Loucy (cell line): ENCODE data around the gene DSCAML1.

Experiments used
- H2AFZ ChIP-seq: fragments of 200-600 bp; sonication (generic); 2 replicates; pipeline ENCODE4 v1.6.0; 2016; ENCODE audit warnings: antibody characterized with exemption, mild to moderate bottlenecking, low read length, moderate library complexity
- H3F3A ChIP-seq: fragments of 200-600 bp; 2 replicates; pipeline ENCODE4 v1.6.0; 2016; ENCODE audit warnings: antibody characterized with exemption, low read depth, mild to moderate bottlenecking
- H3K27me3 ChIP-seq: fragments of 200-600 bp; sonication (generic); 2 replicates; pipeline ENCODE4 v1.6.1; 2014; ENCODE audit warnings: low read length, mild to moderate bottlenecking; ENCODE audit not compliant: insufficient read depth, poor library complexity, severe bottlenecking
- H3K36me3 ChIP-seq: fragments of 200-600 bp; sonication (generic); 2 replicates; pipeline ENCODE4 v1.6.1; 2016; ENCODE audit warnings: low read length; ENCODE audit not compliant: insufficient read depth
- H3K4me1 ChIP-seq: fragments of 200-600 bp; sonication (generic); 2 replicates; pipeline ENCODE4 v1.5.1; 2014; ENCODE audit warnings: low read length, mild to moderate bottlenecking; ENCODE audit not compliant: insufficient read depth, poor library complexity, severe bottlenecking
- H3K4me2 ChIP-seq: fragments of 200-600 bp; sonication (generic); 2 replicates; pipeline ENCODE4 v1.6.0; 2014; ENCODE audit warnings: antibody characterized with exemption, low read length, low read depth, mild to moderate bottlenecking; ENCODE audit not compliant: poor library complexity, severe bottlenecking
- H3K4me3 ChIP-seq: fragments of 200-600 bp; sonication (generic); 2 replicates; pipeline ENCODE4 v1.5.1; 2014; ENCODE audit warnings: low read length, mild to moderate bottlenecking, mixed read lengths; ENCODE audit not compliant: poor library complexity, severe bottlenecking
- H3K79me2 ChIP-seq: fragments of 200-600 bp; sonication (generic); 2 replicates; pipeline ENCODE4 v1.6.1; 2014; ENCODE audit warnings: low read length; ENCODE audit not compliant: insufficient read depth
- H3K9ac ChIP-seq: fragments of 200-600 bp; sonication (generic); 2 replicates; pipeline ENCODE4 v1.6.0; 2014; ENCODE audit warnings: mild to moderate bottlenecking, low read depth, low read length, moderate library complexity; ENCODE audit not compliant: poor library complexity, severe bottlenecking
- H3K9me2 ChIP-seq: fragments of 200-600 bp; sonication (generic); replicated peaks from 2 replicates; pipeline ENCODE4 v1.6.1; 2016; ENCODE audit warnings: low read depth, low read length, mixed read lengths
- H3K9me3 ChIP-seq: fragments of 200-600 bp; sonication (generic); 2 replicates; pipeline ENCODE4 v1.6.1; 2014; ENCODE audit warnings: mild to moderate bottlenecking, antibody characterized with exemption, low read length, low read depth; ENCODE audit not compliant: insufficient read depth
- H4K20me1 ChIP-seq: fragments of 200-600 bp; sonication (generic); 2 replicates; pipeline ENCODE4 v1.6.0; 2014; ENCODE audit warnings: antibody characterized with exemption, low read length, mild to moderate bottlenecking; ENCODE audit not compliant: insufficient read depth, poor library complexity, severe bottlenecking
- CTCF ChIP-seq: fragments of 200-600 bp; sonication (generic); conservative IDR thresholded peaks from 2 replicates; pipeline ENCODE4 v1.5.1; 2014; ENCODE audit warnings: mild to moderate bottlenecking, antibody characterized with exemption, low read length
- EZH2phosphoT487 ChIP-seq: fragments of 200-600 bp; IDR thresholded peaks from 2 replicates; pipeline ENCODE4 v1.6.1; 2018; ENCODE audit warnings: antibody characterized with exemption, mild to moderate bottlenecking, moderate library complexity, borderline replicate concordance

DSCAML1 gene

GRCh38 chr11:117511931-117512539, 285.0 kb downstream of the DSCAML1 start:
- H3K9ac ChIP-seq = no peak overlapping the region
- H3K4me2 ChIP-seq = no peak overlapping the region
- H3K4me1 ChIP-seq = no peaks in the 10 kb centered on the region
- no peaks in the 10 kb centered on the region for H3K9me3 ChIP-seq
- no peaks in the 10 kb centered on the region for H3K79me2 ChIP-seq
- no peak overlapping the region for H2AFZ ChIP-seq
- TF ChIP-seq CTCF = no peak
- no peak for TF ChIP-seq EZH2phosphoT487
- H4K20me1 ChIP-seq = no peaks in the 10 kb centered on the region
- H3K9me2 ChIP-seq = no peaks in the 10 kb centered on the region
- H3K4me3 ChIP-seq = no peak overlapping the region
- H3F3A ChIP-seq = no peaks in the 10 kb centered on the region
- H3K27me3 ChIP-seq = no peaks in the 10 kb centered on the region
- no peaks in the 10 kb centered on the region for H3K36me3 ChIP-seq

- H2AFZ ChIP-seq = no peak overlapping the region
- no peak overlapping the region for H3K4me2 ChIP-seq
- H3K79me2 ChIP-seq = no peaks in the 10 kb centered on the region
- no peaks in the 10 kb centered on the region for H3K9me3 ChIP-seq
- no peaks in the 10 kb centered on the region for H3F3A ChIP-seq
- H4K20me1 ChIP-seq = no peaks in the 10 kb centered on the region
- no peaks in the 10 kb centered on the region for H3K9me2 ChIP-seq
- no peak overlapping the region for H3K4me3 ChIP-seq
- H3K9ac ChIP-seq = no peak overlapping the region
- no peaks in the 10 kb centered on the region for H3K27me3 ChIP-seq
- no peak for TF ChIP-seq CTCF
- TF ChIP-seq EZH2phosphoT487 = no peak
- no peaks in the 10 kb centered on the region for H3K36me3 ChIP-seq
- H3K4me1 ChIP-seq = no peaks in the 10 kb centered on the region
Observed at GRCh38 chr11:117511483-117511930, 285.5 kb downstream of the DSCAML1 start.

GRCh38 chr11:117510646-117511045, 286.4 kb downstream of the DSCAML1 start:
- Histone ChIP-seq H4K20me1 (no peaks in the 10 kb centered on the region), H3K4me2 (no peak overlapping the region), H3K79me2 (no peaks in the 10 kb centered on the region), H3K27me3 (no peaks in the 10 kb centered on the region), H2AFZ (no peak overlapping the region), H3K4me1 (no peaks in the 10 kb centered on the region), H3K9me3 (no peaks in the 10 kb centered on the region), H3K4me3 (no peak overlapping the region), H3K9ac (no peak overlapping the region), H3F3A (no peaks in the 10 kb centered on the region), H3K9me2 (no peaks in the 10 kb centered on the region), H3K36me3 (no peaks in the 10 kb centered on the region)
- TF ChIP-seq EZH2phosphoT487 = no peak
- no peak for TF ChIP-seq CTCF
